HAP-1 (cell line): ENCODE data around the gene EIF4B.

ENCODE experiments used
- DNase-seq, 2 experiments: peaks; one replicate each; pipeline ENCODE4 v3.0.0-alpha.2; 2016 to 2020; ENCODE audit warnings: low spot score in 2 of 2
- H3K27me3 ChIP-seq: fragments of 250-450 bp; sonication (Bioruptor Pico); 2 replicates; pipeline ENCODE4 v1.5.1; 2020; ENCODE audit warnings: low read depth, mild to moderate bottlenecking, moderate library complexity
- H3K36me3 ChIP-seq: fragments of 250-450 bp; sonication (Bioruptor Pico); replicated peaks from 2 replicates; pipeline ENCODE4 v1.5.1; 2020; ENCODE audit warnings: mild to moderate bottlenecking
- H3K4me1 ChIP-seq: fragments of 250-450 bp; sonication (Bioruptor Pico); 2 replicates; pipeline ENCODE4 v1.5.1; 2020; ENCODE audit warnings: mild to moderate bottlenecking
- H3K4me3 ChIP-seq: fragments of 250-450 bp; sonication (Bioruptor Pico); 2 replicates; pipeline ENCODE4 v1.5.1; 2020; ENCODE audit warnings: mild to moderate bottlenecking, moderate library complexity
- H3K9me3 ChIP-seq: fragments of 250-450 bp; sonication (Bioruptor Pico); 2 replicates; pipeline ENCODE4 v1.5.1; 2020; ENCODE audit warnings: mild to moderate bottlenecking, moderate library complexity
- in situ Hi-C: fragments of 300-500 bp; cut with MboI; formaldehyde crosslinking; loops from 3 replicates; pipeline ENCODE4 v1.14.3; 2020; ENCODE audit warnings: low sequenced_read_pairs, inconsistent platforms, mixed read lengths

Gene EIF4B

DNA sequence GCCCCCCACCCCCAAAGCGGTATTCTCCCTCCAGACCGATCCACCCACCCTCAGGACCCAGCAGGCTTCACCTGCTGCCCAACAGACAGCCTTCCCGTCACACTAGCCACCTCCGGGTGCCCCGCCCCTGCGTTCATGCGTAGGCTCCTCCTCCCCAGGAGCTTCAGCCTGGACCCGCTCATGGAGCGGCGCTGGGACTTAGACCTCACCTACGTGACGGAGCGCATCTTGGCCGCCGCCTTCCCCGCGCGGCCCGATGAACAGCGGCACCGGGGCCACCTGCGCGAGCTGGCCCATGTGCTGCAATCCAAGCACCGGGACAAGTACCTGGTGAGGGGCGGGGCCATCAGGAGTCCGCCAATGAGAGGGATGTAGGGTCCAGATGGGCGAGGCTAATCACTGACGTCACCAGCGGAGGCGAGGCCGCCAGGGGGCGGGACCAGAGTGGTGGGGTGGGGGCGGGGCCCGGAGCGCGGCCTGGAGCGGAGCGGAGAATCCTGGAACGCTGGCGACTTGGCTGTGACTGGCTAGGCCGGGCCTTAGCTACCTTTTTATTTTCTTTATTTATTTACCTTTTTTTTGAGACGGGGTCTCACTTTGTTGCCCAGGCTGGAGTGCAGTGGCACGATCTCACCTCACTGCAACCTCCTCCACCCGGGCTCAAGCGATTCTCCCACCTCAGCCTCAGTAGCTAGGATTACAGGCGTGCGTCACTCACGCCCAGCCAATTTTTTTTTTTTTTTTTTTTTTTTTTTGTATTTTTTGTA, 48.0 kb downstream of the EIF4B start:
- H3K9me3 ChIP-seq, result no peaks in the 10 kb centered on the region
- H3K36me3 ChIP-seq, result no peaks in the 10 kb centered on the region
- in situ Hi-C loops, result no loop called here
- H3K4me3 ChIP-seq, result peak overlapping the region; percentile 81
- H3K4me1 ChIP-seq, result peaks cover 5% of the 10 kb centered on the region
- peaks cover 2% of the 10 kb centered on the region; the same call in 1 of the 2 replicates for H3K27me3 ChIP-seq
- peak; percentile 91 to 98 for DNase-seq

- no peak overlapping the region for H3K4me3 ChIP-seq
- DNase-seq, result no peak
- in situ Hi-C loops, result no loop called here
- no peaks in the 10 kb centered on the region for H3K4me1 ChIP-seq
- H3K27me3 ChIP-seq, result peaks cover 12% of the 10 kb centered on the region; the same call in 1 of the 2 replicates
- H3K36me3 ChIP-seq, result no peaks in the 10 kb centered on the region
- H3K9me3 ChIP-seq, result no peaks in the 10 kb centered on the region
These were observed 49.4 kb downstream of the EIF4B start for GRCh38 chr12:53055471-53056266.

GRCh38 chr12:53056296-53056695, 50.0 kb downstream of the EIF4B start:
- in situ Hi-C loops, result no loop called here
- Histone ChIP-seq H3K4me3 (no peak overlapping the region), H3K36me3 (no peaks in the 10 kb centered on the region), H3K9me3 (no peaks in the 10 kb centered on the region), H3K27me3 (peaks cover 15% of the 10 kb centered on the region; the same call in 1 of the 2 replicates), H3K4me1 (no peaks in the 10 kb centered on the region)
- no peak for DNase-seq

- no peak for DNase-seq
- Histone ChIP-seq H3K4me3 (no peak overlapping the region), H3K4me1 (no peaks in the 10 kb centered on the region), H3K36me3 (no peaks in the 10 kb centered on the region), H3K27me3 (peaks cover 16% of the 10 kb centered on the region; the same call in 1 of the 2 replicates), H3K9me3 (no peaks in the 10 kb centered on the region)
- in situ Hi-C loops, result no loop called here
These were observed 50.6 kb downstream of the EIF4B start for GRCh38 chr12:53056901-53057300.

DNA sequence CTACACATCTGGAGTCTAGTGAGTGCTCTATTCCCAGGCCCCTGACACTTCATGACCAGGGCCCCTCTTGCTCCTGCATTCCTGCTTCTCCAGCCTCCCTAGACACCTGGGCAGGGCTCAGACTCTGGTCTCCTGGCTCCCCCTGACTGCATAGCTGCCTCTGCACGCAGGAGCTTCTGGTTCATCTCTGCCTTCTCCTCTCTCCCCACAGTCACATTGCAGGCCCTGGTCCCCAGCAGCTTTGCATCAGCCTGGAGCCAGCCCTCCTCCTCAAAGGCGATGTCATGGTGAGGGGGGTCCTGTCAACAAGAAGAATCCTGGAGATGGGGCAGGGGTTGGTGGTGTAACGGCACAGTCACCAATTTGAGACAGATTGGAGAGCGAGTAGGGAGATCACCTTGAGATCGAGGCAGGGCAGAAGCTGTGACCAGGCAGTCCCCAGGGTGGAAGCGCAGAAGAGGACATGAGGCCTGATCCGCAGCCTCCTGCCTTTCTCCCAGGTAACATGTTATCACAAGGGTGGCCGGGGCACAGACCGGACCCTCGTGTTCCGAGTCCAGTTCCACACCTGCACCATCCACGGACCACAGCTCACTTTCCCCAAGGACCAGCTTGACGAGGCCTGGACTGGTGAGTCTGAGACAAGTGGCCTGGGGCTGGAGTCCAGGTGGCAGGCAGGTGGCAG, 51.7 kb downstream of the EIF4B start:
- Histone ChIP-seq H3K36me3 (no peaks in the 10 kb centered on the region), H3K4me1 (no peaks in the 10 kb centered on the region), H3K4me3 (no peak overlapping the region), H3K27me3 (peaks cover 16% of the 10 kb centered on the region; the same call in 1 of the 2 replicates), H3K9me3 (no peaks in the 10 kb centered on the region)
- no peak for DNase-seq
- in situ Hi-C loops, result no loop called here

DNA sequence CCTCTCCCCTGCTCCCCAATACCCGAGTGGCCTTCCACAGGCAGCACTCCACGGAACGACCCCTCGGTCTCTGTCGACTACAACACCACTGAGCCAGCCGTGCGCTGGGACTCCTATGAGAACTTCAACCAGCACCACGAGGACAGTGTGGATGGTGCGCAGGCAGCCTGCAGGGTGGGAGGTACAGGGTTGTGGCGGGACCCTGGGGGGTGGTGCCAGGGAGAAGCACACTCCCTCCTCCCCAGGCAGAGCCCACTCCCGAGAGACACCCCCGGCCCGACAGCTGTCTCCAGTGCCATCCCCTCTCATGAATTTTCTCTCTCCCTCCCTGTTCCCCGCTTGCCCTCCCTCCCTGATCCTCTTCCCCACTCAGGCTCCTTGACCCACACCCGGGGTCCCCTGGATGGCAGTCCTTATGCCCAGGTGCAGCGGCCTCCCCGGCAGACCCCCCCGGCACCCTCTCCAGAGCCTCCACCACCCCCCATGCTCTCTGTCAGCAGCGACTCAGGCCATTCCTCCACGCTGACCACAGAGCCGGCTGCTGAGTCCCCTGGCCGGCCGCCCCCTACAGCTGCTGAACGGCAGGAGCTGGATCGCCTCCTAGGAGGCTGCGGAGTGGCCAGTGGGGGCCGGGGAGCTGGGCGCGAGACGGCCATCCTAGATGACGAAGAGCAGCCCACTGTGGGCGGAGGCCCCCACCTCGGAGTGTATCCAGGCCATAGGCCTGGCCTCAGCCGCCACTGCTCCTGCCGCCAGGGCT, 52.6 kb downstream of the EIF4B start:
- H3K9me3 ChIP-seq, result no peaks in the 10 kb centered on the region
- H3K4me3 ChIP-seq, result no peak overlapping the region
- H3K4me1 ChIP-seq, result no peaks in the 10 kb centered on the region
- H3K27me3 ChIP-seq, result peaks cover 16% of the 10 kb centered on the region; the same call in 1 of the 2 replicates
- no peaks in the 10 kb centered on the region for H3K36me3 ChIP-seq
- in situ Hi-C loops, result no loop called here
- DNase-seq, result no peak

GRCh38 chr12:53059434-53060063, 53.3 kb downstream of the EIF4B start:
- in situ Hi-C loops, result loop anchor here (10.0 kb wide), 1 partner anchor 225 kb away; no protein-coding TSS in a partner anchor
- no peak for DNase-seq
- Histone ChIP-seq H3K4me3 (no peak overlapping the region), H3K9me3 (no peaks in the 10 kb centered on the region), H3K27me3 (peaks cover 16% of the 10 kb centered on the region; the same call in 1 of the 2 replicates), H3K36me3 (peaks cover 3% of the 10 kb centered on the region; the same call in 1 of the 2 replicates), H3K4me1 (no peaks in the 10 kb centered on the region)

- Histone ChIP-seq H3K27me3 (peaks cover 16% of the 10 kb centered on the region; the same call in 1 of the 2 replicates), H3K9me3 (no peaks in the 10 kb centered on the region), H3K4me3 (no peak overlapping the region), H3K4me1 (no peaks in the 10 kb centered on the region), H3K36me3 (peaks cover 3% of the 10 kb centered on the region; the same call in 1 of the 2 replicates)
- in situ Hi-C loops, result loop anchor here (10.0 kb wide), 1 partner anchor 225 kb away; no protein-coding TSS in a partner anchor
- no peak for DNase-seq
These were observed 53.9 kb downstream of the EIF4B start for GRCh38 chr12:53060064-53060720.

DNA sequence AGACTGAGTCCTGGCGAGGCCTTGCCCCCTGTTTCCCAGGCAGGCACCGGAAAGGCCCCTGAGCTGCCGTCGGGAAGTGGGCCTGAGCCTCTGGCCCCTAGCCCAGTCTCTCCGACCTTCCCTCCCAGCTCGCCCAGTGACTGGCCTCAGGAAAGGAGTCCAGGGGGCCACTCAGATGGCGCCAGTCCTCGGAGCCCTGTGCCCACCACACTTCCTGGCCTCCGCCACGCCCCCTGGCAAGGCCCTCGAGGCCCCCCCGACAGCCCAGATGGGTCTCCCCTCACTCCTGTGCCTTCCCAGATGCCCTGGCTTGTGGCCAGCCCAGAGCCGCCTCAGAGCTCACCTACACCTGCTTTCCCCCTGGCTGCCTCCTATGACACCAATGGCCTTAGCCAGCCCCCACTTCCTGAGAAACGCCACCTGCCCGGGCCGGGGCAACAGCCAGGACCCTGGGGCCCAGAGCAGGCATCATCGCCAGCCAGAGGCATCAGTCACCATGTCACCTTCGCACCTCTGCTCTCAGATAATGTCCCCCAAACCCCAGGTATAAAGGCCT, 54.5 kb downstream of the EIF4B start:
- in situ Hi-C loops, result loop anchor here (10.0 kb wide), 1 partner anchor 224 kb away; no protein-coding TSS in a partner anchor
- Histone ChIP-seq H3K36me3 (peaks cover 8% of the 10 kb centered on the region; the same call in 1 of the 2 replicates), H3K4me1 (no peaks in the 10 kb centered on the region), H3K9me3 (no peaks in the 10 kb centered on the region), H3K27me3 (peaks cover 16% of the 10 kb centered on the region; the same call in 1 of the 2 replicates), H3K4me3 (no peak overlapping the region)
- no peak for DNase-seq

GRCh38 chr12:53061404-53062010, 55.3 kb downstream of the EIF4B start:
- peak in 1 of 2 experiments; percentile 39 for DNase-seq
- Histone ChIP-seq H3K9me3 (no peaks in the 10 kb centered on the region), H3K27me3 (peaks cover 16% of the 10 kb centered on the region; the same call in 1 of the 2 replicates), H3K4me1 (no peaks in the 10 kb centered on the region), H3K36me3 (peaks cover 8% of the 10 kb centered on the region; the same call in 1 of the 2 replicates), H3K4me3 (no peak overlapping the region)
- in situ Hi-C loops, result loop anchor here (10.0 kb wide), 1 partner anchor 223 kb away; no protein-coding TSS in a partner anchor
